Gastrocnemius medialis (tissue), 4 donors: ENCODE measurements around the gene ANKRD22.

Experiments used
- CTCF ChIP-seq, 5 experiments: fragments of 450-650 bp in 3 of 5; fragments of 200-600 bp in 2 of 5; sonication (generic) in 2 of 5; IDR thresholded peaks in 4 of 5; conservative IDR thresholded peaks in 1 of 5; 1 replicate in 4 of 5; 2 replicates in 1 of 5; pipeline ENCODE4 v1.5.1; 2016 to 2019; ENCODE audit warnings: antibody characterized with exemption in 5 of 5, mild to moderate bottlenecking in 3 of 5, moderate library complexity in 3 of 5
- POLR2A ChIP-seq, 2 donors: fragments of 450-650 bp; IDR thresholded peaks; one replicate each; pipeline ENCODE4 v1.6.1; 2017; ENCODE audit warnings: antibody characterized with exemption in 2 of 2, mild to moderate bottlenecking in 2 of 2, moderate library complexity in 2 of 2

- no peak for TF ChIP-seq CTCF (IDR thresholded peaks at IDR 0.05 in 4 of 5, conservative IDR thresholded peaks at IDR 0.05 in 1 of 5)
- no peak for TF ChIP-seq POLR2A (IDR thresholded peaks at IDR 0.05)
These were observed 17.9 kb downstream of the ANKRD22 start for GRCh38 chr10:88833723-88834122.
